Smooth muscle cell (in vitro differentiated cells): Measurements from ENCODE around the gene RSPH3. TPM values are rescaled to one million over a fixed set of nuclear protein-coding genes. Genes with fewer than 3 reads are reported as not detected.

ENCODE experiments used
- DNase-seq: peaks from one replicate; lab custom pipeline; 2025; ENCODE audit not compliant: unreplicated experiment; lab: John Stamatoyannopoulos, UW
- H2AFZ ChIP-seq: fragments of 200-600 bp; sonication (generic); 2 replicates; pipeline ENCODE4 v1.6.0; 2016; ENCODE audit warnings: antibody characterized with exemption, low read depth, mild to moderate bottlenecking
- H3F3A ChIP-seq: fragments of 200-600 bp; sonication (generic); 2 replicates; pipeline ENCODE4 v1.6.0; 2017; ENCODE audit warnings: antibody characterized with exemption, low read depth
- H3K27ac ChIP-seq: fragments of 200-600 bp; sonication (generic); 2 replicates; pipeline ENCODE4 v1.5.1; 2016; ENCODE audit warnings: low read depth, mild to moderate bottlenecking
- H3K27me3 ChIP-seq: fragments of 200-600 bp; sonication (generic); 2 replicates; pipeline ENCODE4 v1.6.1; 2016; ENCODE audit warnings: low read depth, mild to moderate bottlenecking
- H3K36me3 ChIP-seq: fragments of 200-600 bp; sonication (generic); 2 replicates; pipeline ENCODE4 v1.5.1; 2016; ENCODE audit warnings: low read depth
- H3K4me1 ChIP-seq: fragments of 200-600 bp; sonication (generic); 2 replicates; pipeline ENCODE4 v1.5.1; 2016; ENCODE audit warnings: low read depth
- H3K4me2 ChIP-seq: fragments of 200-600 bp; sonication (generic); 2 replicates; pipeline ENCODE4 v1.6.0; 2016; ENCODE audit warnings: mild to moderate bottlenecking
- H3K4me3 ChIP-seq: fragments of 200-600 bp; sonication (generic); 2 replicates; pipeline ENCODE4 v1.5.1; 2016; ENCODE audit warnings: mild to moderate bottlenecking
- H3K79me2 ChIP-seq: fragments of 200-600 bp; sonication (generic); 2 replicates; pipeline ENCODE4 v1.6.0; 2016; ENCODE audit warnings: low read depth, mild to moderate bottlenecking
- H3K9ac ChIP-seq: fragments of 200-600 bp; sonication (generic); 2 replicates; pipeline ENCODE4 v1.6.0; 2016; ENCODE audit warnings: low read depth
- H3K9me3 ChIP-seq: fragments of 200-600 bp; sonication (generic); replicated peaks from 2 replicates; pipeline ENCODE4 v1.5.1; 2016; ENCODE audit warnings: low read depth
- H4K20me1 ChIP-seq: fragments of 200-600 bp; sonication (generic); 2 replicates; pipeline ENCODE4 v1.6.0; 2016; ENCODE audit warnings: low read depth
- WGBS: methylation state at CpG from one replicate; pipeline ENCODE4 v1.1.7; 2016; ENCODE audit warnings: low lambda C conversion rate; 5-methylcytosine and 5-hydroxymethylcytosine counted together
- polyA plus RNA-seq: library from polyadenylated mRNA; unstranded; fragments of >200 nt; fragmentation: Nextera tagmentation; extraction: Ambion mirVana; gene quantifications from 2 replicates; pipeline ENCODE4 v1.2.1, GENCODE V29; 2016
- total RNA-seq: library from RNA; depleted of rRNA; stranded (reverse); fragments of >200 nt; gene quantifications from 2 replicates; pipeline ENCODE4 v1.2.3, GENCODE V29; 2014
- TF ChIP-seq, protein P1 (sequence below): fragments of 200-600 bp; sonication (generic); IDR thresholded peaks from 2 replicates; pipeline ENCODE4 v1.5.1; 2017; ENCODE audit warnings: borderline replicate concordance, mild to moderate bottlenecking, antibody characterized with exemption; ENCODE audit not compliant: insufficient read depth, poor library complexity, severe bottlenecking

The RSPH3 gene
- total and polyA plus RNA-seq, 2 experiments from 2014 or later, result 7.1 to 7.5 TPM

- Histone ChIP-seq H3K4me3 (no peak overlapping the region), H3K9ac (no peak overlapping the region), H3K27ac (no peak overlapping the region), H3K9me3 (peaks cover 10% of the 10 kb centered on the region), H3K79me2 (no peaks in the 10 kb centered on the region), H3K27me3 (no peaks in the 10 kb centered on the region), H4K20me1 (no peaks in the 10 kb centered on the region), H3K4me1 (no peaks in the 10 kb centered on the region), H2AFZ (no peak overlapping the region), H3F3A (no peaks in the 10 kb centered on the region), H3K4me2 (no peak overlapping the region), H3K36me3 (peaks cover 13% of the 10 kb centered on the region)
- no peak for DNase-seq
- WGBS, result 35% methylated on average over 4 of the region's 4 CpGs
- TF ChIP-seq, protein P1, sequence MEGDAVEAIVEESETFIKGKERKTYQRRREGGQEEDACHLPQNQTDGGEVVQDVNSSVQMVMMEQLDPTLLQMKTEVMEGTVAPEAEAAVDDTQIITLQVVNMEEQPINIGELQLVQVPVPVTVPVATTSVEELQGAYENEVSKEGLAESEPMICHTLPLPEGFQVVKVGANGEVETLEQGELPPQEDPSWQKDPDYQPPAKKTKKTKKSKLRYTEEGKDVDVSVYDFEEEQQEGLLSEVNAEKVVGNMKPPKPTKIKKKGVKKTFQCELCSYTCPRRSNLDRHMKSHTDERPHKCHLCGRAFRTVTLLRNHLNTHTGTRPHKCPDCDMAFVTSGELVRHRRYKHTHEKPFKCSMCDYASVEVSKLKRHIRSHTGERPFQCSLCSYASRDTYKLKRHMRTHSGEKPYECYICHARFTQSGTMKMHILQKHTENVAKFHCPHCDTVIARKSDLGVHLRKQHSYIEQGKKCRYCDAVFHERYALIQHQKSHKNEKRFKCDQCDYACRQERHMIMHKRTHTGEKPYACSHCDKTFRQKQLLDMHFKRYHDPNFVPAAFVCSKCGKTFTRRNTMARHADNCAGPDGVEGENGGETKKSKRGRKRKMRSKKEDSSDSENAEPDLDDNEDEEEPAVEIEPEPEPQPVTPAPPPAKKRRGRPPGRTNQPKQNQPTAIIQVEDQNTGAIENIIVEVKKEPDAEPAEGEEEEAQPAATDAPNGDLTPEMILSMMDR, result peak; percentile 54
Observed at GRCh38 chr6:158972241-158973233, 27.5 kb downstream of the RSPH3 start.

DNA sequence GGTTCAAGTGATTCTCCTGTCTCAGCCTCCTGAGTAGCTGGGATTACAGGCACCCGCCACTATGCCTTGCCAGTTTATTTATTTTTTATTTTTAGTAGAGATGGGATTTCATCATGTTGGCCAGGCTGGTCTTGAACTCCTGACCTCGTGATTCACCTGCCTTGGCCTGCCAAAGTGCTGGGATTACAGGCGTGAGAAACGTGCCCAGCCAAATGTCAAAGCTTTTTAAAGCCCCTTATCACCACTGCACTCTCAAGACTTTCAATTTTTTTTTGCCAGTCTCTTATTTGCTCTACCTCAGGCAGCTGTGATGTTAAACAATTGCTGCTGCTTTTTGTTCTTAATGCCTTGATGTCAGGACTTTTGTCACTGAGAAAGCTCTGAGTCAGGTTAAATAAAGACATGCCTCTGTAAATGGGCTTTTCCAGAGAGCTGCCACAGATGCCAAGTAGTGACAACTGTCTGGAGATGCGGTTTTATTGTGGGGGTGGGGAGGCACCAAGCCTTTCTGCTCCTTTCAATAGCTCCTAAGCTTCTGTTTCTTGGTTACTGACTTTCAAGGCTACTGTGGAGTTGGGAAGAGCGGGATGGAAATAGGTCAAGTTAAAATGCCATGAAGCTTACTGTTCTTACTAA lies 29.2 kb downstream of the RSPH3 start:
- no peaks in the 10 kb centered on the region for H3K79me2 ChIP-seq
- DNase-seq, result no peak
- H2AFZ ChIP-seq, result no peak overlapping the region
- H3K4me3 ChIP-seq, result no peak overlapping the region
- H3K4me1 ChIP-seq, result no peaks in the 10 kb centered on the region
- peaks cover 10% of the 10 kb centered on the region for H3K9me3 ChIP-seq
- WGBS, result 60% methylated on average over 6 of the region's 6 CpGs
- no peaks in the 10 kb centered on the region for H3F3A ChIP-seq
- no peak overlapping the region for H3K27ac ChIP-seq
- no peaks in the 10 kb centered on the region for H4K20me1 ChIP-seq
- no peak overlapping the region for H3K4me2 ChIP-seq
- no peaks in the 10 kb centered on the region for H3K27me3 ChIP-seq
- peaks cover 13% of the 10 kb centered on the region for H3K36me3 ChIP-seq
- no peak overlapping the region for H3K9ac ChIP-seq
- TF ChIP-seq, protein P1, result no peak

DNA sequence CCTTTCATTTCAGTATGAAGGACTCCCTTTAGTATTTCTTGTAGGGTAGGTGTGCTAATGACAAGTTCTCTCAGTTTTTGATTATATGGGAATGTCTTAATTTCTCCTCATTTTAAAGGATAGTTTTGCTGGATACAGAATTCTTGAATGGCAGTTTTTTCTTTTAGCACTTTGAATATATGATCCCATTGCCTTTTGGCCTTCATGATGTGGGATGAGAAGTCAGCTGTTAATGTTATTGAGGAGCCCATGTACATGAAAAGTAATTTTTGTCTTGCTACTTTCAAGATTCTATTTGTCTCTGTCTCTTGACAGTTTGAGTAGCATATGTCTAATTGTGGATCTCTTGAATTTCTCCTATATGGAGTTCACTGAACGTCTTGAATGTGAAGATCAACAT lies 30.9 kb downstream of the RSPH3 start:
- Histone ChIP-seq H3K9ac (no peak overlapping the region), H2AFZ (no peak overlapping the region)
- DNase-seq, result no peak

More for the DNA sequence above, 30.9 kb downstream of the RSPH3 start:
- Histone ChIP-seq H3K36me3 (peaks cover 13% of the 10 kb centered on the region), H3F3A (no peaks in the 10 kb centered on the region), H3K4me3 (no peak overlapping the region), H3K9me3 (peaks cover 10% of the 10 kb centered on the region), H4K20me1 (no peaks in the 10 kb centered on the region), H3K4me2 (no peak overlapping the region), H3K27me3 (no peaks in the 10 kb centered on the region), H3K4me1 (no peaks in the 10 kb centered on the region), H3K27ac (no peak overlapping the region), H3K79me2 (no peaks in the 10 kb centered on the region)
- 90% methylated on average over 1 of the region's 1 CpG for WGBS
- TF ChIP-seq, protein P1, result no peak
